Trophoblast cell (in vitro differentiated cells and primary cell): ENCODE measurements around the gene RIPOR3.
"Not testable (repeated sequence)": the region's sequence is repeated elsewhere in the genome, so short reads cannot be mapped to it uniquely, and the experiment has no call there.

Experiments used
- DNase-seq, 2 donors: peaks; one replicate each; pipeline ENCODE4 v3.0.0-alpha.2; 2016
- H2AFZ ChIP-seq: 2 replicates; pipeline ENCODE4 v1.6.1; 2013; ENCODE audit warnings: low read length, moderate library complexity, mild to moderate bottlenecking; ENCODE audit not compliant: insufficient read depth, poor library complexity
- H2AK5ac ChIP-seq: 2 replicates; pipeline ENCODE4 v1.6.1; 2013; ENCODE audit warnings: mild to moderate bottlenecking, low read length
- H2BK120ac ChIP-seq: 2 replicates; pipeline ENCODE4 v1.6.1; 2013; ENCODE audit warnings: low read length, mild to moderate bottlenecking, moderate library complexity; ENCODE audit not compliant: insufficient read depth, poor library complexity
- H2BK12ac ChIP-seq: 2 replicates; pipeline ENCODE4 v1.6.1; 2013; ENCODE audit warnings: mild to moderate bottlenecking, low read length, moderate library complexity
- H2BK5ac ChIP-seq: 2 replicates; pipeline ENCODE4 v1.6.1; 2013; ENCODE audit warnings: low read length, low read depth, moderate library complexity, mild to moderate bottlenecking; ENCODE audit not compliant: poor library complexity
- H3K14ac ChIP-seq: 2 replicates; pipeline ENCODE4 v1.6.1; 2013; ENCODE audit warnings: mild to moderate bottlenecking, low read length
- H3K18ac ChIP-seq: 2 replicates; pipeline ENCODE4 v1.6.1; 2013; ENCODE audit warnings: mild to moderate bottlenecking, low read length
- H3K23ac ChIP-seq: 2 replicates; pipeline ENCODE4 v1.6.1; 2013; ENCODE audit warnings: low read length
- H3K27ac ChIP-seq: 2 replicates; pipeline ENCODE4 v1.5.1; 2013; ENCODE audit warnings: low read depth, mild to moderate bottlenecking, inconsistent platforms, low read length, moderate library complexity
- H3K27me3 ChIP-seq: 2 replicates; pipeline ENCODE4 v1.6.1; 2013; ENCODE audit warnings: inconsistent platforms, mild to moderate bottlenecking, low read length, moderate library complexity; ENCODE audit not compliant: insufficient read depth
- H3K36me3 ChIP-seq, 2 experiments: 1 replicate in 1 of 2; 2 replicates in 1 of 2; pipeline ENCODE4 v1.6.1; 2013; ENCODE audit warnings: low read length in 2 of 2, mild to moderate bottlenecking in 2 of 2, moderate library complexity in 1 of 2; ENCODE audit not compliant: insufficient read depth in 2 of 2, control insufficient read depth in 1 of 2
- H3K4ac ChIP-seq: 2 replicates; pipeline ENCODE4 v1.6.1; 2013; ENCODE audit warnings: low read depth, mild to moderate bottlenecking, low read length, moderate library complexity
- H3K4me1 ChIP-seq, 2 experiments: 1 replicate in 1 of 2; 2 replicates in 1 of 2; pipeline ENCODE4 v1.6.1; 2013; ENCODE audit warnings: low read length in 2 of 2, mild to moderate bottlenecking in 2 of 2, moderate library complexity in 1 of 2; ENCODE audit not compliant: insufficient read depth in 2 of 2, control insufficient read depth in 1 of 2
- H3K4me2 ChIP-seq: 2 replicates; pipeline ENCODE4 v1.6.1; 2013; ENCODE audit warnings: inconsistent platforms, mild to moderate bottlenecking, low read length, moderate library complexity
- H3K4me3 ChIP-seq: 2 replicates; pipeline ENCODE4 v1.5.1; 2013; ENCODE audit warnings: mild to moderate bottlenecking, low read depth, low read length, inconsistent platforms
- H3K79me1 ChIP-seq: one replicate; pipeline ENCODE4 v1.6.1; 2013; ENCODE audit warnings: low read length
- H3K79me2 ChIP-seq: 2 replicates; pipeline ENCODE4 v1.6.1; 2013; ENCODE audit warnings: low read length, mild to moderate bottlenecking; ENCODE audit not compliant: control insufficient read depth, insufficient read depth, poor library complexity
- H3K9ac ChIP-seq: 2 replicates; pipeline ENCODE4 v1.6.1; 2013; ENCODE audit warnings: mild to moderate bottlenecking, low read length
- H3K9me3 ChIP-seq: 2 replicates; pipeline ENCODE4 v1.6.1; 2013; ENCODE audit warnings: low read depth, mild to moderate bottlenecking, control low read depth, inconsistent platforms, low read length; ENCODE audit not compliant: insufficient read depth
- H4K12ac ChIP-seq: 2 replicates; pipeline ENCODE4 v1.6.1; 2013; ENCODE audit warnings: low read depth, mild to moderate bottlenecking, low read length, moderate library complexity
- H4K8ac ChIP-seq: 2 replicates; pipeline ENCODE4 v1.6.1; 2013; ENCODE audit warnings: low read depth, mild to moderate bottlenecking, low read length, moderate library complexity
- H4K91ac ChIP-seq: one replicate; pipeline ENCODE4 v1.6.1; 2013; ENCODE audit warnings: low read depth, mild to moderate bottlenecking, low read length, moderate library complexity
- WGBS: extraction: QIAGEN DNeasy Blood & Tissue Kit; methylation state at CpG from one replicate; pipeline ENCODE4 v1.1.7; 2013; ENCODE audit warnings: missing lambda C conversion rate; ENCODE audit not compliant: insufficient read length, insufficient coverage; ENCODE audit errors: extremely low coverage; 5-methylcytosine and 5-hydroxymethylcytosine counted together

Gene RIPOR3

DNA sequence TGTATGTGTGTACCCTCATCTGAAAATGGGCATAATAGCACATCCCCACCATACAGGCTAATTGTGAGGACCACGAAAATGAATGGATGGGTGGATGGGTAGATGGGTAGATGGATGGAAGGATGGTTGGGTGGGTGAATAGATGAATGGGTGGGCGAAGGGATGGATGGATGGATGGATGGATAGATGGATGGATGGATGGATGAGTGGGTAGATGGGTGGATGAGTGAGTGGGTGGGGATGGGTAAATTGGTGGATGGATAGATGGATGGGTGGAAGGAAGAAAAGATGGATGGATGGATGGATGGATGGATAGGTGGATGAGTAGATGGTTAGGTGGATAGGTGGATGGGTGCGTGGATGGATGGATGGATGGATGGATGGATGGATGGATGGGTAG, 19.7 kb downstream of the RIPOR3 start:
- H3K27me3 ChIP-seq: no peaks in the 10 kb centered on the region
- peaks cover 3% of the 10 kb centered on the region for H3K9me3 ChIP-seq
- H2AK5ac ChIP-seq: no peak overlapping the region
- no peaks in the 10 kb centered on the region for H3K79me2 ChIP-seq
- no peak overlapping the region for H2BK5ac ChIP-seq
- no peak overlapping the region for H3K23ac ChIP-seq
- H3K4me3 ChIP-seq: no peak overlapping the region
- H4K91ac ChIP-seq: no peak overlapping the region
- DNase-seq: no peak
- H2AFZ ChIP-seq: no peak overlapping the region
- no peaks in the 10 kb centered on the region for H3K36me3 ChIP-seq
- no peak overlapping the region for H2BK120ac ChIP-seq
- peaks cover 16 to 26% of the 10 kb centered on the region in 2 experiments for H3K4me1 ChIP-seq
- H3K4me2 ChIP-seq: no peak overlapping the region
- no peak overlapping the region for H4K8ac ChIP-seq
- WGBS: 100% methylated on average over 2 of the region's 3 CpGs
- peaks cover 7% of the 10 kb centered on the region for H3K79me1 ChIP-seq
- no peak overlapping the region for H4K12ac ChIP-seq
- H3K4ac ChIP-seq: no peak overlapping the region
- no peak overlapping the region for H3K27ac ChIP-seq
- no peak overlapping the region for H2BK12ac ChIP-seq
- H3K14ac ChIP-seq: no peak overlapping the region
- H3K18ac ChIP-seq: no peak overlapping the region
- H3K9ac ChIP-seq: no peak overlapping the region

DNA sequence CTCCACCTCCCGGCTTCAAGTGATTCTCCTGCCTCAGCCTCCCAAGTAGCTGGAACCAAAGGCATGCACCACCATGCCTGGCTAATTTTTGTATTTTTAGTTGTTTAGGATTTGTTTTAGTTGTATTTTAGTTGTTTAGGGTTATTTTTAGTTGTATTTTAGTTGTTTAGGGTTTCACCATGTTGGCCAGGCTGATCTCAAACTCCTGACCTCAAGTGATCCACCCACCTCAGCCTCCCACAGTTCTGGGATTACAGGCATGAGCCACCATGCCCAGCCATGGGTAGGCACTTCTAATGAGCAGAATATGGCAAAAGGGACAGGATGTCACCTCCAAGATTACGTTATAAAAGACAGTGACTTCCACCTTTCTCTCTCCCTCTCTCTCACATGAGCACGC, 20.3 kb downstream of the RIPOR3 start:
- not testable (repeated sequence) for DNase-seq, H3K27ac ChIP-seq

DNA sequence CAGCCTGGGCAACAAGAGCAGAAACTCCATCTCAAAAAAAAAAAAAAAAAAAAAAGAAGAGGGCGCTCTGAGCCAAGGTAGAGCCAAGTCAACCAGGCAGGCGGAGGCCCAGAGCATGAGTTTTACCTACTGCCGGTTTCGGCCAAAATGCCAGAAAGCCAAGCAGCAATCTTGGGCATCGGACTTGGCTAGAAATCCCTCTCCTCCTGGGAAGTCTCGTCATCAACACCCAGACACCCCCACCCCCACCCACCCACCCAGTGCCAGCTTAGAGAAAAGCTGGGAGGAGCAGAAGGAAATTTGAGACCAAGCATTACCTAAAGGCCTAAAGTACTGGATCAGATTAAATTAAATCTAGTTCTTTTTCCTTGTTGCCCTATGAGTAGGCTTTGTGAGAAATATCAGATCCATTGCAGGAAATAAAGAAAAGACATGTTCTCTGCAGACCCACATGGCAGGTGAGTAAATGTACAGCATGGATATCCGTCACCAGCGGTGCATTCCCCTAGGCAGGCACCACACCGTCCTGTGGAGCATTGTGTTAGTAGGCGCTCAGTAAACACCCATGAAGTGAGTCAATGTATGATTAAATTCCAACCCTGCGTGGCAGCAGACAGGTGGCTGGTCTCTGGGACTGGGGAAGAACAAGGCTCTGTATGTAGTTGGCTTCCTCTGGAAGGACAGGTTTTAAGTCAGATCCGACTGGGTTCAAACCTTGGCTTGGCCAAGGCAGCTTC, 21.0 kb downstream of the RIPOR3 start:
- Histone ChIP-seq H2BK5ac (no peak overlapping the region), H2BK120ac (no peak overlapping the region), H3K27ac (no peak overlapping the region), H4K12ac (no peak overlapping the region), H3K18ac (no peak overlapping the region), H3K23ac (no peak overlapping the region), H3K4me1 (peaks cover 6 to 15% of the 10 kb centered on the region in 2 experiments), H3K4me3 (no peak overlapping the region), H4K8ac (no peak overlapping the region), H3K9ac (no peak overlapping the region), H3K9me3 (peaks cover 3% of the 10 kb centered on the region), H2AFZ (no peak overlapping the region), H2BK12ac (no peak overlapping the region), H3K79me1 (no peaks in the 10 kb centered on the region), H2AK5ac (no peak overlapping the region), H3K36me3 (no peaks in the 10 kb centered on the region), H3K79me2 (no peaks in the 10 kb centered on the region), H3K27me3 (no peaks in the 10 kb centered on the region), H3K14ac (no peak overlapping the region), H3K4me2 (no peak overlapping the region), H3K4ac (no peak overlapping the region), H4K91ac (no peak overlapping the region)
- no CpG with 5 or more reads among the region's 12 CpGs for WGBS
- peak; percentile 84 to 87 for DNase-seq

More for the DNA sequence above, 20.3 kb downstream of the RIPOR3 start:
- not testable (repeated sequence) for H3K9me3 ChIP-seq, H3K36me3 ChIP-seq, H4K8ac ChIP-seq, H3K27me3 ChIP-seq, H2BK120ac ChIP-seq, H4K91ac ChIP-seq, H2AFZ ChIP-seq, H3K79me2 ChIP-seq, H2AK5ac ChIP-seq, H3K4me2 ChIP-seq, H3K9ac ChIP-seq, H2BK12ac ChIP-seq, H3K23ac ChIP-seq, H2BK5ac ChIP-seq, H3K14ac ChIP-seq, H4K12ac ChIP-seq, H3K4ac ChIP-seq, H3K4me3 ChIP-seq, H3K79me1 ChIP-seq, H3K18ac ChIP-seq
- peaks cover 12 to 21% of the 10 kb centered on the region in 2 experiments for H3K4me1 ChIP-seq
- WGBS: no CpG with 5 or more reads among the region's 3 CpGs

DNA sequence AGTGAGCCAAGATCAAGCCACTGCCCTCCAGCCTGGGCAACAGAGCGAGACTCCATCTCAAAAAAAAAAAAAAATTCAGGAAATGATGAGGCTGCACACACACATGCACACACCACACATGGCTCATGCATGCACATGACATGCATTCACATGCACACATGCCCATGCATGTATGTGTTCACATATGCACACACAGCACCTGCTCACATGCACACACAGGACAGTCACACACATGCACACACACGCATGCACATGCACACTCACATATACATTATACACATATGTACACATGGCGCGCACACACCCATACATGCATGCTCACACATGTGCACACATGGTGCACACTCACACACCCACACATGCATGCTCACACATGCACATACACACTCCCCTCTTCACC, 22.5 kb downstream of the RIPOR3 start:
- H3K36me3 ChIP-seq: no peaks in the 10 kb centered on the region
- no peak overlapping the region for H3K4ac ChIP-seq
- peaks cover 2 to 8% of the 10 kb centered on the region in 2 experiments for H3K4me1 ChIP-seq
- DNase-seq: no peak
- peaks cover 3% of the 10 kb centered on the region for H3K9me3 ChIP-seq
- peaks cover 2% of the 10 kb centered on the region for H3K79me1 ChIP-seq
- H4K8ac ChIP-seq: no peak overlapping the region
- H3K18ac ChIP-seq: no peak overlapping the region
- H3K9ac ChIP-seq: no peak overlapping the region
- no peak overlapping the region for H3K4me2 ChIP-seq
- H3K23ac ChIP-seq: no peak overlapping the region
- H2BK120ac ChIP-seq: no peak overlapping the region
- H2BK5ac ChIP-seq: no peak overlapping the region
- no CpG with 5 or more reads among the region's 4 CpGs for WGBS
- H2BK12ac ChIP-seq: no peak overlapping the region
- H3K79me2 ChIP-seq: no peaks in the 10 kb centered on the region
- no peak overlapping the region for H4K12ac ChIP-seq
- H3K14ac ChIP-seq: no peak overlapping the region
- no peak overlapping the region for H2AK5ac ChIP-seq
- no peak overlapping the region for H4K91ac ChIP-seq
- H2AFZ ChIP-seq: no peak overlapping the region
- H3K27me3 ChIP-seq: no peaks in the 10 kb centered on the region
- peak overlapping the region; percentile 59 for H3K4me3 ChIP-seq
- no peak overlapping the region for H3K27ac ChIP-seq
